AG09319 (cell line): Measurements from ENCODE around the gene UBR2.

Source experiments
- DNase-seq: peaks from one replicate; pipeline ENCODE4 v3.0.0-alpha.2; 2010; ENCODE audit warnings: low read depth; ENCODE audit errors: extremely low read depth
- CTCF ChIP-seq: IDR thresholded peaks from 2 replicates; pipeline ENCODE4 v1.5.1; 2011; ENCODE audit warnings: low read depth, mild to moderate bottlenecking, inconsistent platforms, low read length, moderate library complexity

Gene UBR2

GRCh38 chr6:42679358-42679757 lies 115.5 kb downstream of the UBR2 start:
- no peak for DNase-seq
- TF ChIP-seq CTCF: no peak

- TF ChIP-seq CTCF: no peak
- no peak for DNase-seq
Observed at GRCh38 chr6:42688281-42688680, 124.5 kb downstream of the UBR2 start.

- no peak for TF ChIP-seq CTCF
- no peak for DNase-seq
Observed at GRCh38 chr6:42689371-42689770, 125.5 kb downstream of the UBR2 start.

- TF ChIP-seq CTCF: no peak
- DNase-seq: no peak
Observed at GRCh38 chr6:42690151-42690702, 126.4 kb downstream of the UBR2 start.

- DNase-seq: no peak
- no peak for TF ChIP-seq CTCF
Observed at GRCh38 chr6:42690872-42691271, 127.0 kb downstream of the UBR2 start.

GRCh38 chr6:42692137-42692911 lies 128.5 kb downstream of the UBR2 start:
- TF ChIP-seq CTCF: no peak
- no peak for DNase-seq

GRCh38 chr6:42693725-42694323 lies 130.0 kb downstream of the UBR2 start:
- DNase-seq: no peak
- TF ChIP-seq CTCF: no peak
